GM12878 (cell line): ENCODE results near the gene HSPBAP1. TPM values are rescaled to one million over a fixed set of nuclear protein-coding genes. Genes with fewer than 3 reads are reported as not detected.

Experiments
- ATAC-seq: fragments of 200-7000 bp; cut with Tn5 transposase; 3 replicates; pipeline ENCODE4 v1.9.1; 2020; ENCODE audit warnings: mild to moderate bottlenecking, moderate library complexity
- BruUV-seq: library from RNA; stranded (reverse); fragments of 400-500 nt; replicated peaks from 2 replicates; lab custom pipeline; 2021; lab: Mats Ljungman, UMichigan
- CTCF ChIA-PET: fragments of 300-600 bp; sonication (Branson Sonifier 250); formaldehyde crosslinking; extraction: SDS; loops from one replicate; lab custom pipeline; 2021; ENCODE audit warnings: inconsistent platforms; lab: Yijun Ruan, JAX
- POLR2A ChIA-PET: fragments of 350-600 bp; formaldehyde crosslinking; extraction: SDS; loops from one replicate; lab custom pipeline; 2021; ENCODE audit warnings: inconsistent platforms; lab: Charles Lee
- RAD21 ChIA-PET: fragments of 300-600 bp; sonication (Branson Sonifier 250); formaldehyde crosslinking; loops from one replicate; lab custom pipeline; 2023; ENCODE audit warnings: antibody characterized with exemption; ENCODE audit not compliant: unreplicated experiment; lab: Charles Lee
- SMC1A ChIA-PET: fragments of 300-600 bp; sonication (Branson Sonifier 250); formaldehyde crosslinking; loops from one replicate; lab custom pipeline; 2023; ENCODE audit not compliant: unreplicated experiment, uncharacterized antibody; lab: Charles Lee
- DNase-seq: peaks from one replicate; pipeline ENCODE4 v3.0.0-alpha.2; 2011; ENCODE audit warnings: low read depth, low spot score
- FAIRE-seq: peaks from 3 replicates; lab custom pipeline; 2011; peaks lifted over from hg19 to GRCh38; lab: Jason Lieb, UNC
- H2AFZ ChIP-seq: 2 replicates; pipeline ENCODE4 v1.6.0; 2011; ENCODE audit warnings: low read depth, low read length, control low read depth; ENCODE audit not compliant: control insufficient read depth
- H3K27ac ChIP-seq: 2 replicates; pipeline ENCODE4 v1.5.1; 2011; ENCODE audit warnings: control low read depth; ENCODE audit not compliant: control insufficient read depth, insufficient read depth
- H3K27me3 ChIP-seq, 2 experiments: replicated peaks in 1 of 2; 2 replicates each; pipeline versions ENCODE4 v1.6.0 to v1.6.1; 2011; ENCODE audit warnings: low read length in 1 of 2; ENCODE audit not compliant: control insufficient read depth in 2 of 2, insufficient read depth in 2 of 2
- H3K36me3 ChIP-seq, 2 experiments: 2 replicates each; pipeline ENCODE4 v1.5.1; 2011; ENCODE audit warnings: low read length in 1 of 2; ENCODE audit not compliant: control insufficient read depth in 2 of 2, insufficient read depth in 2 of 2
- H3K4me1 ChIP-seq: 2 replicates; pipeline ENCODE4 v1.6.1; 2011; ENCODE audit warnings: mild to moderate bottlenecking, low read length, moderate library complexity, mixed read lengths; ENCODE audit not compliant: control insufficient read depth, insufficient read depth
- H3K4me2 ChIP-seq: 2 replicates; pipeline ENCODE4 v1.6.0; 2011; ENCODE audit warnings: control low read depth; ENCODE audit not compliant: control insufficient read depth, insufficient read depth
- H3K4me3 ChIP-seq: fragments of 200-600 bp; sonication (generic); 2 replicates; pipeline ENCODE4 v1.5.1; 2016
- H3K79me2 ChIP-seq: 2 replicates; pipeline ENCODE4 v1.6.0; 2011; ENCODE audit warnings: low read length; ENCODE audit not compliant: control insufficient read depth, insufficient read depth
- H3K9ac ChIP-seq: 2 replicates; pipeline ENCODE4 v1.8.0; 2011; ENCODE audit warnings: low read length, control low read depth, mixed read lengths; ENCODE audit not compliant: control insufficient read depth, insufficient read depth
- H3K9me3 ChIP-seq: replicated peaks from 3 replicates; pipeline ENCODE4 v1.5.1; 2011; ENCODE audit warnings: mild to moderate bottlenecking, low read length; ENCODE audit not compliant: control insufficient read depth, insufficient read depth
- H4K20me1 ChIP-seq: 2 replicates; pipeline ENCODE4 v1.6.0; 2011; ENCODE audit not compliant: control insufficient read depth, insufficient read depth
- ASH2L ChIP-seq: fragments of 300-600, 200-600 bp; sonication (generic); IDR thresholded peaks from 2 replicates; pipeline ENCODE4 v1.6.1; 2017; ENCODE audit warnings: low read depth, mild to moderate bottlenecking, borderline replicate concordance
- HDGF ChIP-seq: fragments of 450-650 bp; IDR thresholded peaks from 2 replicates; pipeline ENCODE4 v1.6.1; 2016; ENCODE audit warnings: antibody characterized with exemption
- HSF1 ChIP-seq: fragments of 150-350 bp; IDR thresholded peaks from 2 replicates; pipeline ENCODE4 v1.6.1; 2014; ENCODE audit warnings: mild to moderate bottlenecking, low read depth, low read length
- MXI1 ChIP-seq: fragments of 150-350 bp; IDR thresholded peaks from 2 replicates; pipeline ENCODE4 v1.6.1; 2011; ENCODE audit warnings: low read depth, mild to moderate bottlenecking, inconsistent platforms, low read length, improper control_type of control experiment
- MYB ChIP-seq: fragments of 150-350 bp; IDR thresholded peaks from 2 replicates; pipeline ENCODE4 v1.6.1; 2014; ENCODE audit warnings: mild to moderate bottlenecking, low read depth, low read length, borderline replicate concordance
- POLR2AphosphoS5 ChIP-seq: IDR thresholded peaks from 2 replicates; pipeline ENCODE4 v1.6.1; 2011; ENCODE audit warnings: mild to moderate bottlenecking, low read length, inconsistent platforms
- ZNF622 ChIP-seq: fragments of 450-650 bp; IDR thresholded peaks from 2 replicates; pipeline ENCODE4 v1.6.1; 2017; ENCODE audit warnings: mild to moderate bottlenecking, inconsistent platforms
- WGBS: methylation state at CpG from one replicate; pipeline ENCODE4 v1.1.6; 2016; ENCODE audit warnings: low lambda C conversion rate; ENCODE audit not compliant: insufficient replicate concordance, insufficient coverage; ENCODE audit errors: missing lambda C conversion rate; 5-methylcytosine and 5-hydroxymethylcytosine counted together
- in situ Hi-C: fragments of 300-500 bp; cut with MboI; formaldehyde crosslinking; loops from 9 replicates; pipeline ENCODE4 v1.14.3; 2018; ENCODE audit warnings: mixed read lengths
- intact Hi-C: fragments of 100-400 bp; cut with micrococcal nuclease; formaldehyde crosslinking; loops from one replicate; pipeline ENCODE4 v1.14.2; 2022; ENCODE audit not compliant: unreplicated experiment
- polyA plus RNA-seq, 11 experiments: library from polyadenylated mRNA; depleted of rRNA in 4 of 11; unstranded in 6 of 11; stranded (reverse) in 5 of 11; fragments of >200 nt; fragmentation: Nextera tagmentation in 4 of 11; fragmentation: Illumina TruSeq in 1 of 11; extraction: Ambion mirVana in 4 of 11; extraction: Trizol in 1 of 11; gene quantifications; 1 replicate in 1 of 11; 2 replicates in 10 of 11; pipeline versions ENCODE4 v1.2.1 to v1.2.3, GENCODE V29; 2011 to 2016; ENCODE audit warnings: inconsistent platforms in 2 of 11, missing spikeins in 2 of 11, low read depth in 1 of 11
- total RNA-seq, 4 experiments: library from RNA; depleted of rRNA in 3 of 4; stranded (reverse); fragments of >200 nt in 3 of 4; fragmentation: Illumina TruSeq in 1 of 4; extraction: Trizol in 1 of 4; gene quantifications; 2 replicates each; pipeline versions ENCODE4 v1.2.1 to v1.2.3, GENCODE V29; 2013 to 2021
- TF ChIP-seq, protein P1 (sequence below): fragments of 450-650 bp; IDR thresholded peaks from 2 replicates; pipeline ENCODE4 v1.6.1; 2017; ENCODE audit warnings: mild to moderate bottlenecking

HSPBAP1 gene
- total and polyA plus RNA-seq, 10 of the 15 experiments (the other 5 are each of a cell fraction or from before 2014, with no cell fraction given): 3.2 to 10.3 (median 7.9) TPM

GRCh38 chr3:122745369-122746021, 48.1 kb downstream of the HSPBAP1 start:
- POLR2A ChIA-PET: no interaction called here

More at GRCh38 chr3:122745369-122746021, 48.1 kb downstream of the HSPBAP1 start:
- Histone ChIP-seq H3K9me3 (no peaks in the 10 kb centered on the region; the same call in 1 of the 3 replicates), H3K4me2 (no peak overlapping the region), H3K27me3 (no peaks in the 10 kb centered on the region), H3K4me1 (no peaks in the 10 kb centered on the region), H3K79me2 (no peaks in the 10 kb centered on the region), H3K27ac (no peak overlapping the region), H4K20me1 (no peaks in the 10 kb centered on the region), H2AFZ (no peak overlapping the region), H3K9ac (no peak overlapping the region), H3K36me3 (no peaks in the 10 kb centered on the region), H3K4me3 (no peak overlapping the region)
- 96% methylated on average over 4 of the region's 4 CpGs for WGBS
- in situ Hi-C loops: no loop called here
- intact Hi-C loops: no loop called here
- no peak for ATAC-seq
- DNase-seq: no peak
- SMC1A ChIA-PET: interaction anchor here (1.3 kb wide), 2 partner anchors 10 to 13 kb away, joined by 5 read pairs; no protein-coding TSS in a partner anchor
- RAD21 ChIA-PET: interaction anchor here (1.0 kb wide), 1 partner anchor 11 kb away, joined by 5 read pairs; no protein-coding TSS in a partner anchor
- CTCF ChIA-PET: interaction anchor here (1.0 to 2.5 kb wide), 3 partner anchors 9 to 114 kb away, joined by 3 to 18 read pairs (median 14); no protein-coding TSS in a partner anchor
- BruUV-seq: no TSS peak
- no peak for FAIRE-seq
- no peak for TF ChIP-seq MYB
- TF ChIP-seq MXI1: no peak
- no peak for TF ChIP-seq ZNF622
- TF ChIP-seq, protein P1, sequence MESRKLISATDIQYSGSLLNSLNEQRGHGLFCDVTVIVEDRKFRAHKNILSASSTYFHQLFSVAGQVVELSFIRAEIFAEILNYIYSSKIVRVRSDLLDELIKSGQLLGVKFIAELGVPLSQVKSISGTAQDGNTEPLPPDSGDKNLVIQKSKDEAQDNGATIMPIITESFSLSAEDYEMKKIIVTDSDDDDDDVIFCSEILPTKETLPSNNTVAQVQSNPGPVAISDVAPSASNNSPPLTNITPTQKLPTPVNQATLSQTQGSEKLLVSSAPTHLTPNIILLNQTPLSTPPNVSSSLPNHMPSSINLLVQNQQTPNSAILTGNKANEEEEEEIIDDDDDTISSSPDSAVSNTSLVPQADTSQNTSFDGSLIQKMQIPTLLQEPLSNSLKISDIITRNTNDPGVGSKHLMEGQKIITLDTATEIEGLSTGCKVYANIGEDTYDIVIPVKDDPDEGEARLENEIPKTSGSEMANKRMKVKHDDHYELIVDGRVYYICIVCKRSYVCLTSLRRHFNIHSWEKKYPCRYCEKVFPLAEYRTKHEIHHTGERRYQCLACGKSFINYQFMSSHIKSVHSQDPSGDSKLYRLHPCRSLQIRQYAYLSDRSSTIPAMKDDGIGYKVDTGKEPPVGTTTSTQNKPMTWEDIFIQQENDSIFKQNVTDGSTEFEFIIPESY: no peak
- TF ChIP-seq HSF1: no peak
- TF ChIP-seq HDGF: no peak
- no peak for TF ChIP-seq POLR2AphosphoS5
- TF ChIP-seq ASH2L: no peak
